NB4 (cell line): ENCODE results near the gene PLXDC1.

Experiments
- DNase-seq: peaks from one replicate; pipeline ENCODE4 v3.0.0; 2010; ENCODE audit warnings: low read depth
- H3K4me3 ChIP-seq: one replicate; pipeline ENCODE4 v1.5.1; 2011; ENCODE audit warnings: mild to moderate bottlenecking, low read depth, low read length, moderate library complexity
- CTCF ChIP-seq: IDR thresholded peaks from one replicate; pipeline ENCODE4 v1.5.1; 2012; ENCODE audit warnings: low read depth, low read length
- MAX ChIP-seq: IDR thresholded peaks from 2 replicates; pipeline ENCODE4 v1.6.1; 2011; ENCODE audit warnings: low read depth, low read length
- MYC ChIP-seq: IDR thresholded peaks from 2 replicates; pipeline ENCODE4 v1.6.1; 2011; ENCODE audit warnings: low read depth, low read length
- POLR2A ChIP-seq: IDR thresholded peaks from 2 replicates; pipeline ENCODE4 v1.6.1; 2011; ENCODE audit warnings: mild to moderate bottlenecking; ENCODE audit not compliant: insufficient read length; ENCODE audit errors: extremely low read depth

PLXDC1 gene

GRCh38 chr17:39064819-39065218 is 86.6 kb downstream of the PLXDC1 start:
- TF ChIP-seq MYC (no peak), POLR2A (no peak), MAX (no peak), CTCF (no peak)
- no peak overlapping the region for H3K4me3 ChIP-seq
- no peak for DNase-seq

- H3K4me3 ChIP-seq: no peak overlapping the region
- TF ChIP-seq MAX (no peak), MYC (no peak), POLR2A (no peak), CTCF (no peak)
- DNase-seq: no peak
Observed at GRCh38 chr17:39064374-39064773, 87.1 kb downstream of the PLXDC1 start.

- DNase-seq: no peak
- no peak overlapping the region for H3K4me3 ChIP-seq
- TF ChIP-seq MAX (no peak), MYC (no peak), POLR2A (no peak), CTCF (no peak)
Observed at GRCh38 chr17:39063681-39064069, 87.8 kb downstream of the PLXDC1 start.

- DNase-seq: no peak
- no peak for TF ChIP-seq CTCF
- TF ChIP-seq MYC: no peak
- no peak for TF ChIP-seq MAX
- TF ChIP-seq POLR2A: no peak
- no peak overlapping the region for H3K4me3 ChIP-seq
Observed at GRCh38 chr17:39062846-39063680, 88.4 kb downstream of the PLXDC1 start.

GRCh38 chr17:39058524-39058923 is 92.9 kb downstream of the PLXDC1 start:
- no peak overlapping the region for H3K4me3 ChIP-seq
- no peak for DNase-seq
- no peak for TF ChIP-seq MYC
- no peak for TF ChIP-seq CTCF
- TF ChIP-seq POLR2A: no peak
- TF ChIP-seq MAX: no peak
